Measurements from ENCODE around the gene CRB1. TPM values are rescaled to one million over a fixed set of nuclear protein-coding genes. Genes with fewer than 3 reads are reported as not detected.

The CRB1 gene
- total and polyA plus RNA-seq, 2 donors from 2014 or later = 0.16 to 1.2 TPM

- H3K4me3 ChIP-seq (ENCODE audit: low read length in 3 of 3) = no peak overlapping the region
- TF ChIP-seq CTCF (IDR thresholded peaks at IDR 0.05; ENCODE audit: borderline replicate concordance, extremely low read depth, insufficient read depth) = no peak
- H3K9ac ChIP-seq (ENCODE audit: low read length in 3 of 3) = no peak overlapping the region
- no peaks in the 10 kb centered on the region for H3K36me3 ChIP-seq (ENCODE audit: control insufficient read depth in 2 of 3, insufficient read depth in 3 of 3, low read length in 3 of 3)
- intact Hi-C loops (cut with DNase I) = no loop called here
- H3K27ac ChIP-seq (ENCODE audit: low read depth in 2 of 2, low read length in 2 of 2) = no peak overlapping the region
- no peaks in the 10 kb centered on the region for H3K4me1 ChIP-seq (ENCODE audit: control insufficient read depth in 2 of 3, insufficient read depth in 2 of 3, low read depth in 1 of 3, low read length in 3 of 3)
- DNase-seq = no peak
- H3K27me3 ChIP-seq (ENCODE audit: control insufficient read depth, insufficient read depth, low read length) = no peaks in the 10 kb centered on the region
- no peak for FAIRE-seq
- H3K9me3 ChIP-seq (ENCODE audit: control insufficient read depth in 2 of 3, insufficient read depth in 1 of 3, low read length in 3 of 3) = no peaks in the 10 kb centered on the region
These were observed 4.7 kb downstream of the CRB1 start for GRCh38 chr1:197272791-197273190.

- Histone ChIP-seq H3K27ac (ENCODE audit: low read depth in 2 of 2, low read length in 2 of 2) (no peak overlapping the region), H3K9me3 (ENCODE audit: control insufficient read depth in 2 of 3, insufficient read depth in 1 of 3, low read length in 3 of 3) (no peaks in the 10 kb centered on the region), H3K4me1 (ENCODE audit: control insufficient read depth in 2 of 3, insufficient read depth in 2 of 3, low read depth in 1 of 3, low read length in 3 of 3) (no peaks in the 10 kb centered on the region), H3K27me3 (ENCODE audit: control insufficient read depth, insufficient read depth, low read length) (no peaks in the 10 kb centered on the region), H3K36me3 (ENCODE audit: control insufficient read depth in 2 of 3, insufficient read depth in 3 of 3, low read length in 3 of 3) (no peaks in the 10 kb centered on the region), H3K9ac (ENCODE audit: low read length in 3 of 3) (no peak overlapping the region), H3K4me3 (ENCODE audit: low read length in 3 of 3) (no peak overlapping the region)
- intact Hi-C loops (cut with DNase I) = no loop called here
- no peak for FAIRE-seq
- no peak for TF ChIP-seq CTCF (IDR thresholded peaks at IDR 0.05; ENCODE audit: borderline replicate concordance, extremely low read depth, insufficient read depth)
- no peak for DNase-seq
These were observed 9.1 kb downstream of the CRB1 start for GRCh38 chr1:197277166-197277565.

GRCh38 chr1:197284325-197284724, 16.3 kb downstream of the CRB1 start:
- peak in 1 of 5 donors; percentile 14 for DNase-seq
- intact Hi-C loops (cut with DNase I) = no loop called here
- no peak overlapping the region for H3K9ac ChIP-seq (ENCODE audit: low read length in 3 of 3)
- TF ChIP-seq CTCF (IDR thresholded peaks at IDR 0.05; ENCODE audit: borderline replicate concordance, extremely low read depth, insufficient read depth) = no peak
- H3K4me1 ChIP-seq (ENCODE audit: control insufficient read depth in 2 of 3, insufficient read depth in 2 of 3, low read depth in 1 of 3, low read length in 3 of 3) = no peaks in the 10 kb centered on the region
- H3K27ac ChIP-seq (ENCODE audit: low read depth in 2 of 2, low read length in 2 of 2) = no peak overlapping the region
- no peak overlapping the region for H3K4me3 ChIP-seq (ENCODE audit: low read length in 3 of 3)
- no peaks in the 10 kb centered on the region for H3K9me3 ChIP-seq (ENCODE audit: control insufficient read depth in 2 of 3, insufficient read depth in 1 of 3, low read length in 3 of 3)
- H3K27me3 ChIP-seq (ENCODE audit: control insufficient read depth, insufficient read depth, low read length) = no peaks in the 10 kb centered on the region
- H3K36me3 ChIP-seq (ENCODE audit: control insufficient read depth in 2 of 3, insufficient read depth in 3 of 3, low read length in 3 of 3) = no peaks in the 10 kb centered on the region
- FAIRE-seq = no peak

- FAIRE-seq (no peak), DNase-seq (no peak)
- H3K9ac ChIP-seq (ENCODE audit: low read length in 3 of 3) = no peak overlapping the region
- no peaks in the 10 kb centered on the region for H3K9me3 ChIP-seq (ENCODE audit: control insufficient read depth in 2 of 3, insufficient read depth in 1 of 3, low read length in 3 of 3)
- no peak for TF ChIP-seq CTCF (IDR thresholded peaks at IDR 0.05; ENCODE audit: borderline replicate concordance, extremely low read depth, insufficient read depth)
- no peaks in the 10 kb centered on the region for H3K27me3 ChIP-seq (ENCODE audit: control insufficient read depth, insufficient read depth, low read length)
- H3K36me3 ChIP-seq (ENCODE audit: control insufficient read depth in 2 of 3, insufficient read depth in 3 of 3, low read length in 3 of 3) = no peaks in the 10 kb centered on the region
- intact Hi-C loops (cut with DNase I) = no loop called here
- no peaks in the 10 kb centered on the region for H3K4me1 ChIP-seq (ENCODE audit: control insufficient read depth in 2 of 3, insufficient read depth in 2 of 3, low read depth in 1 of 3, low read length in 3 of 3)
- H3K4me3 ChIP-seq (ENCODE audit: low read length in 3 of 3) = no peak overlapping the region
- no peak overlapping the region for H3K27ac ChIP-seq (ENCODE audit: low read depth in 2 of 2, low read length in 2 of 2)
These were observed 16.9 kb downstream of the CRB1 start for GRCh38 chr1:197284966-197285365.

All from kidney (tissue), 14 donors.